ENCODE results near the gene ARNT2. TPM values are rescaled to one million over a fixed set of nuclear protein-coding genes. Genes with fewer than 3 reads are reported as not detected.

The ARNT2 gene
- total and polyA plus RNA-seq, 10 of the 15 experiments (the other 5 are each of a cell fraction or from before 2014, with no cell fraction given) = 0.07 to 0.49 (median 0.09) TPM; not detected in 6

GRCh38 chr15:80594091-80594889 lies 190.1 kb downstream of the ARNT2 start:
- Histone ChIP-seq H3K4me2 (ENCODE audit: control insufficient read depth, insufficient read depth) (no peak overlapping the region), H3K4me1 (ENCODE audit: control insufficient read depth, insufficient read depth, low read length) (no peaks in the 10 kb centered on the region), H3K36me3 (ENCODE audit: control insufficient read depth in 2 of 2, insufficient read depth in 2 of 2, low read length in 1 of 2) (no peaks in the 10 kb centered on the region), H3K27me3 (replicated peaks in 1 of 2; ENCODE audit: control insufficient read depth in 2 of 2, insufficient read depth in 2 of 2, low read length in 1 of 2) (peaks cover 0 to 1% of the 10 kb centered on the region in 2 experiments; a peak in 3 of 4 replicates), H3K9me3 (replicated peaks; ENCODE audit: control insufficient read depth, insufficient read depth, low read length) (no peaks in the 10 kb centered on the region), H4K20me1 (ENCODE audit: control insufficient read depth, insufficient read depth) (no peaks in the 10 kb centered on the region), H3K4me3 (no peak overlapping the region), H3K9ac (ENCODE audit: control insufficient read depth, insufficient read depth, low read length) (no peak overlapping the region), H3K79me2 (ENCODE audit: control insufficient read depth, insufficient read depth, low read length) (no peaks in the 10 kb centered on the region), H3K27ac (ENCODE audit: control insufficient read depth, insufficient read depth) (no peak overlapping the region), H2AFZ (ENCODE audit: control insufficient read depth, low read depth, low read length) (no peak overlapping the region)
- no TSS peak for BruUV-seq (replicated peaks)
- no peak for ATAC-seq
- CTCF ChIA-PET = no interaction called here
- no peak for TF ChIP-seq POLR2AphosphoS2 (IDR thresholded peaks at IDR 0.05; ENCODE audit: low read depth, low read length)
- no peak for TF ChIP-seq FOXK2 (IDR thresholded peaks at IDR 0.05)
- no peak for TF ChIP-seq TAF1 (IDR thresholded peaks at IDR 0.05; ENCODE audit: borderline replicate concordance, low read depth, low read length)
- no peak for TF ChIP-seq BACH1 (IDR thresholded peaks at IDR 0.05; ENCODE audit: borderline replicate concordance)
- no peak for TF ChIP-seq MEF2B (IDR thresholded peaks at IDR 0.05; ENCODE audit: partially characterized antibody, poor library complexity, severe bottlenecking)
- TF ChIP-seq JUNB (IDR thresholded peaks at IDR 0.05) = no peak
- no peak for TF ChIP-seq MLLT1 (IDR thresholded peaks at IDR 0.05)
- no peak for FAIRE-seq
- RAD21 ChIA-PET (ENCODE audit: unreplicated experiment) = no interaction called here
- WGBS (ENCODE audit: insufficient coverage, insufficient replicate concordance, low lambda C conversion rate, missing lambda C conversion rate) = 31% methylated on average over 12 of the region's 12 CpGs
- SMC1A ChIA-PET (ENCODE audit: uncharacterized antibody, unreplicated experiment) = interaction anchor here (1.2 kb wide), 1 partner anchor 181 kb away, joined by 3 read pairs; no protein-coding TSS in a partner anchor
- DNase-seq (ENCODE audit: low read depth, low spot score) = no peak
- in situ Hi-C loops (cut with MboI) = no loop called here
- intact Hi-C loops (cut with micrococcal nuclease; ENCODE audit: unreplicated experiment) = no loop called here
- POLR2A ChIA-PET = no interaction called here

Measured in GM12878 (cell line).